ENCODE measurements around the gene FARSB.

Gene FARSB

GRCh38 chr2:222656526-222657446, 894 bp upstream of the FARSB start:
- H3K27ac ChIP-seq (ENCODE audit: extremely low read depth, low read depth, low read length): no peak overlapping the region
- H3K4me1 ChIP-seq (ENCODE audit: control insufficient read depth, insufficient read depth, low read length): peaks cover 6% of the 10 kb centered on the region
- H3K9me3 ChIP-seq (ENCODE audit: control insufficient read depth, insufficient read depth, low read depth, low read length): no peaks in the 10 kb centered on the region
- H3K36me3 ChIP-seq (ENCODE audit: control insufficient read depth in 2 of 2, insufficient read depth in 1 of 2, low read length in 2 of 2): peaks cover 0 to 5% of the 10 kb centered on the region in 2 experiments; a peak in 1 of 3 replicates
- peak overlapping the region; percentile 94 for H3K4me3 ChIP-seq (ENCODE audit: low read depth, low read length)
- POLR2A ChIA-PET: no interaction called here
- CTCF ChIA-PET: interaction anchor here (0.6 to 0.7 kb wide), 3 partner anchors 245 to 416 kb away, joined by 3 read pairs; no protein-coding TSS in a partner anchor
- no peak for TF ChIP-seq ZBTB20 (tag by site-specific recombination; IDR thresholded peaks at IDR 0.05)
- TF ChIP-seq PRDM10 (tag by site-specific recombination; IDR thresholded peaks at IDR 0.05): 0 out of 2 replicates have a peak, but pooled peaks have one; percentile 40
- peak; percentile 1; the same call in 1 of the 2 replicates for TF ChIP-seq PATZ1 (tag by site-specific recombination; IDR thresholded peaks at IDR 0.05)

GRCh38 chr2:222653280-222653679, 2.6 kb downstream of the FARSB start:
- peaks cover under 1 to 24% of the 10 kb centered on the region in 2 experiments; a peak in 2 of 3 replicates for H3K36me3 ChIP-seq (ENCODE audit: control insufficient read depth in 2 of 2, insufficient read depth in 1 of 2, low read length in 2 of 2)
- H3K27ac ChIP-seq (ENCODE audit: extremely low read depth, low read depth, low read length): no peak overlapping the region
- POLR2A ChIA-PET: no interaction called here
- no peaks in the 10 kb centered on the region for H3K9me3 ChIP-seq (ENCODE audit: control insufficient read depth, insufficient read depth, low read depth, low read length)
- CTCF ChIA-PET: interaction anchor here (0.5 to 1.2 kb wide), 2 partner anchors 37 to 343 kb away, joined by 3 read pairs; no protein-coding TSS in a partner anchor
- H3K4me3 ChIP-seq (ENCODE audit: low read depth, low read length): no peak overlapping the region
- H3K4me1 ChIP-seq (ENCODE audit: control insufficient read depth, insufficient read depth, low read length): peaks cover 6% of the 10 kb centered on the region
- no peak for TF ChIP-seq ZNF530 (tag by site-specific recombination; IDR thresholded peaks at IDR 0.05; ENCODE audit: low read depth)
- no peak for TF ChIP-seq ZNF18 (tag by site-specific recombination; IDR thresholded peaks at IDR 0.05)
- TF ChIP-seq AEBP2 (tag by site-specific recombination; IDR thresholded peaks at IDR 0.05; ENCODE audit: borderline replicate concordance): no peak
- no peak for TF ChIP-seq ZNF560 (tag by site-specific recombination; IDR thresholded peaks at IDR 0.05; ENCODE audit: borderline replicate concordance)
- TF ChIP-seq ZNF670 (tag by site-specific recombination; IDR thresholded peaks at IDR 0.05; ENCODE audit: low read depth): no peak
- no peak for TF ChIP-seq HOXA7 (CRISPR knock-in tag; IDR thresholded peaks at IDR 0.05; ENCODE audit: borderline replicate concordance)
- no peak for TF ChIP-seq ZNF768 (tag by site-specific recombination; IDR thresholded peaks at IDR 0.05)
- no peak for TF ChIP-seq HOXD13 (CRISPR knock-in tag; IDR thresholded peaks at IDR 0.05; ENCODE audit: borderline replicate concordance)
- no peak for TF ChIP-seq ZNF791 (tag by site-specific recombination; IDR thresholded peaks at IDR 0.05)
- TF ChIP-seq ZNF24 (tag by site-specific recombination; IDR thresholded peaks at IDR 0.05): no peak
- TF ChIP-seq ZNF169 (tag by site-specific recombination; IDR thresholded peaks at IDR 0.05): no peak
- TF ChIP-seq ZBTB20 (tag by site-specific recombination; IDR thresholded peaks at IDR 0.05): no peak
- TF ChIP-seq REST (tag by site-specific recombination; IDR thresholded peaks at IDR 0.05): no peak
- TF ChIP-seq ZNF16 (tag by site-specific recombination; IDR thresholded peaks at IDR 0.05; ENCODE audit: low read depth): no peak
- no peak for TF ChIP-seq ZNF792 (tag by site-specific recombination; IDR thresholded peaks at IDR 0.05)
- no peak for TF ChIP-seq ZNF362 (tag by site-specific recombination; IDR thresholded peaks at IDR 0.05)

Data from HEK293 (cell line).